NCI-H345 treated with DMSO at 0.1 percent for 48 hours (cell line): ENCODE data around the gene KLHL6.
"Not testable (repeated sequence)": the region's sequence is repeated elsewhere in the genome, so short reads cannot be mapped to it uniquely, and the experiment has no call there.

Source experiments
- DNase-seq: peaks from one replicate; lab custom pipeline; 2025; ENCODE audit not compliant: unreplicated experiment; lab: John Stamatoyannopoulos, UW

KLHL6 gene

GRCh38 chr3:183532620-183533411, 22.7 kb downstream of the KLHL6 start:
- no peak for DNase-seq

- DNase-seq: no peak
These were observed 25.8 kb downstream of the KLHL6 start for GRCh38 chr3:183529717-183530116.

DNA sequence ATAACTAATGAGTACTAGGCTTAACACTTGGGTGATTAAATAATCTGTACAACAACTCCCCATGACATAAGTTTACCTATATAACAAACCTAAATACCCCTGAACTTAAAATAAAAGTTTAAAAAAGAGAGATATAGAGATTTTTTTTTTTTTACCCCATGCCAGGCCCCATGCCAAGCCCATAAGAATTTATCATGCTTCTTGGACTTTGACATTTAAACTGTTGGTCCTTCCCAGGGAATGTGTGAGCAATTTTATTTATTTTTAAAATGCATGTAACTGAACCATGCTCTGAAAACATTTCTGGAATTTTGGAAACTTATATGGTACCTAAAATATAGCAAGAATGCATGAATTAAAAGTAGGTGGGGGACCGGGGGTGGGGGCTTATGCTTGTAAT, 26.3 kb downstream of the KLHL6 start:
- DNase-seq: no peak

DNA sequence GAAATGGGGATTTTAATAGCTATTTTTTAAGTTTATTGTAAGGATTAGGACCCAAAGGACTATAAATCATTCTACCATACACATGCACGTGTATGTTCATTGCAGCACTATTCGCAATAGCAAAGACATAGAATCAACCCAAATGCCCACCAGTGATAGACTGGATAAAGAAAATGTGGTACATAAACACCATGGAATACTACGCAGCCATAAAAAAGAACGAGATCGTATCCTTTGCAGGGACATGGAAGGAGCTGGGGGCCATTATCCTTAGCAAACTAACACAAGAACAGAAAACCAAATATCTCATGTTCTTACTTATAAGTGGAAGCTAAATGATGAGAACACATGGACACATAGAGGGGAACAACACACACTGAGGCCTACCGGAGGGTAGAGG, 26.7 kb downstream of the KLHL6 start:
- DNase-seq: not testable (repeated sequence)

GRCh38 chr3:183527428-183528379, 27.8 kb downstream of the KLHL6 start:
- no peak for DNase-seq

- no peak for DNase-seq
These were observed 28.6 kb downstream of the KLHL6 start for GRCh38 chr3:183526838-183527427.

- DNase-seq: no peak
These were observed 31.0 kb downstream of the KLHL6 start for GRCh38 chr3:183524476-183524875.

DNA sequence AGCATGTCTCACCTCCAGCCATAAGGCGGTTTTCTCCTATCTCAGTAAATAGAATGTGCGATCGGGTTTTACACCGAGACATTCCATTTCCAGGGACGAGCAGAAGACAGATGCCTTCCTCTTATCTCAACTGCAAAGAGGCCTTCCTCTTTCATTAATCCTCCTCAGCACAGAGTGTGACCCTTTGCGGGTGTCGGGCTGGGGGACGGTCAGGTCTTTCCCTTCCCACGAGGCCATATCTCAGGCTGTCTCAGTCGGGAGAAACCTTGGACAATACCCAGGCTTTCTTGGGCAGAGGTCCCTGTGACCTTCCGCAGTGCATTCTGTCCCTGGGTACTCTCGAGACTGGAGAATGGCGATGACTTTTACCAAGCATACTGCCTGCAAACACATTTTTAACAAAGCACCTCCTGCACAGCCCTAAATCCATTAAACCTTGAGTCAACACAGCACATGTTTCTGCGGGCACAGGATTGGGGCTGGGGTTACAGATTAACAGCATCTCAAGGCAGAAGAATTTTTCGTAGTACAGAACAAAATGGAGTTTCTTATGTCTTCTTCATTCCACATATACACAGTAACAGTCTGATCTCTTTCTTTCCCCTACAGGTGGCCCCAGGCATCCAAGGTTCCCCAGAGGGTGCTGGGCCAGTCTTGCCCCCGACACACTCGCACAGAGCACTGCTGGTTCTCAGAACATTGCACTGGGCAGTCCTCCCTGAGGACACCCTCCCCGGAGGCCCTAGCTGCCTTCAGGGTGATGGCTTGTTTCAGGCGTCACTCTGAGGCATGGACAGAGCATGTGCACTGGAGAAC, 34.6 kb downstream of the KLHL6 start:
- not testable (repeated sequence) for DNase-seq

DNA sequence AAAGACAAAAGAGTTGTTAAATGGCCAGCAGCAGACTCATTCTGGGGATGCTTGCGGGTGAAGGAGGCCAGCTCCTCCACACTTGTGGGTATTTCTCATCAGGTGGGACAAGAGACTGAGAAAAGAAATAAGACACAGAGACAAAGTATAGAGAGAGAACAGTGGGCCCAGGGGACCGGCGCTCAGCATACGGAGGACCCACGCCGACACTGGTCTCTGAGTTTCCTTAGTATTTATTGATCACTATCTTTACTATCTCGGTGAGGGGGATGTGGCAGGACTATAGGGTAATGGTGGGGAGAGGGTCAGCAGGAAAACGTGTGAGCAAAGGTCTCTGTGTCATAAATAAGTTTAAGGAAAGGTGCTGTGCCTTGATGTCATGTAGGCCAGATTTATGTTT, 35.2 kb downstream of the KLHL6 start:
- DNase-seq: not testable (repeated sequence)

- DNase-seq: no peak
These were observed 35.6 kb downstream of the KLHL6 start for GRCh38 chr3:183519891-183520290.

GRCh38 chr3:183518491-183519251, 36.8 kb downstream of the KLHL6 start:
- peak; percentile 83 for DNase-seq

GRCh38 chr3:183517607-183518006, 37.9 kb downstream of the KLHL6 start:
- no peak for DNase-seq

GRCh38 chr3:183515968-183516851, 39.3 kb downstream of the KLHL6 start:
- no peak for DNase-seq

DNA sequence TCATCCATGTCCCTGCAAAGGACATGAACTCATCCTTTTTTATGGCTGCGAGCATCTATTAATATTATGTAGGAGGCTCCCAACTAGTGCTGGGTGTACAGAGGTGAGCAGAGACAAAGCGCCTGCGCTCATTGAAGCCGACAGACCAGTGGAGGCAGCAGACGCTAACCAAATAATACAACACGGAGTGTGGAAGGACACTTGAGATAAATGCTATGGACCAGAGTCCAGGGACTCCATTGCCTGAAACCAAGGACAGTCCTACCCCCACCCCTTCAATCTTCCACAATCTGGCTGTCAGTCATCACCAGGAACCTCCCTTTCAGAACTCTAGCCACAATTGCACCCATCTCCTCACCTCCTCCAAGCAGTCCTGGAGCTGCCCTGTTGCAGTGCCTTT, 41.5 kb downstream of the KLHL6 start:
- DNase-seq: no peak

- no peak for DNase-seq
These were observed 42.3 kb downstream of the KLHL6 start for GRCh38 chr3:183513046-183513706.

GRCh38 chr3:183511286-183512131, 44.0 kb downstream of the KLHL6 start:
- DNase-seq: not testable (repeated sequence)

DNA sequence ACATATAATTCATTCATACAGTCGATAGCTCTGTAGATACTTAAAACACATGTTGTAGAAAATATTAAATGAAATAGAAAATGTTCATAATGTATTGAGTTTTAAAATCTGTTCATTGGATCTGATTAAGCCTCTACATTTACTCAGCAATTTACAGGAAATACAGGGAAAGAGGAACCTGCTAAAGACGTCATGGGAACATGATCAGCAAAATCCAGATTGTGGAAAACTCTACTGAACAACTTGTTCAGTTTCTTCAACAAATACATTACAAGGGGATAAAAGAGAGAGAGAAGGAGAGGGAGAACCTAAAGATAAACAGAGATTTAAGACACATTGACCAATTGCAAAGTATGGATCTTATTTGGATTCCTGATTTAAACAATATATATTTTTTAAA, 46.7 kb downstream of the KLHL6 start:
- no peak for DNase-seq

GRCh38 chr3:183507551-183507950, 48.0 kb downstream of the KLHL6 start:
- DNase-seq: no peak
